Motor neuron (in vitro differentiated cells): ENCODE data around the gene TNFRSF12A. TPM values are rescaled to one million over a fixed set of nuclear protein-coding genes. Genes with fewer than 3 reads are reported as not detected.
"Not testable (repeated sequence)": the region's sequence is repeated elsewhere in the genome, so short reads cannot be mapped to it uniquely, and the experiment has no call there.

Experiments used
- ATAC-seq, 8 experiments: fragments of 200-7000 bp; cut with Tn5 transposase; replicated peaks in 6 of 8; 2 replicates each; pipeline ENCODE4 v1.8.0; 2021; ENCODE audit warnings: mild to moderate bottlenecking in 8 of 8, moderate library complexity in 8 of 8
- H3K27ac ChIP-seq, 2 donors: fragments of 250-450 bp; sonication (Bioruptor Pico); 2 replicates each; pipeline ENCODE4 v1.9.0; 2021; ENCODE audit warnings: antibody characterized with exemption in 2 of 2, mild to moderate bottlenecking in 2 of 2, moderate library complexity in 1 of 2
- H3K4me1 ChIP-seq, 2 donors: fragments of 250-450 bp; sonication (Bioruptor Pico); replicated peaks in 1 of 2; 2 replicates each; pipeline ENCODE4 v1.6.1; 2021; ENCODE audit warnings: antibody characterized with exemption in 2 of 2, mild to moderate bottlenecking in 2 of 2, moderate library complexity in 1 of 2
- H3K4me3 ChIP-seq, 5 donors: fragments of 250-450 bp; sonication (Bioruptor Pico); 2 replicates each; pipeline ENCODE4 v1.9.0; 2021; ENCODE audit warnings: antibody characterized with exemption in 5 of 5, mild to moderate bottlenecking in 5 of 5, moderate library complexity in 4 of 5
- WGBS, 10 experiments: fragments of 450-650 bp; shearing (Covaris generic); methylation state at CpG; one replicate each; pipeline ENCODE4 v1.0.0; 2022; 5-methylcytosine and 5-hydroxymethylcytosine counted together
- in situ Hi-C, 9 experiments: fragments of 400-800 bp; cut with MboI; loops; one replicate each; pipeline ENCODE4 v1.15.0; 2021; ENCODE audit warnings: low sequenced_read_pairs in 9 of 9, low pct_unique_long_range_greater_than_20kb in 2 of 9; ENCODE audit not compliant: unreplicated experiment in 9 of 9
- total RNA-seq, 8 experiments: library from RNA; unstranded; fragments of 300-600 nt; gene quantifications; 2 replicates each; pipeline versions ENCODE4 v1.2.3 to v1.2.4, GENCODE V29; 2022

Gene TNFRSF12A
- total RNA-seq, 8 experiments from 2014 or later = 4.3 to 144 (median 14.3) TPM

- ATAC-seq = no peak
- peaks cover 0 to 4% of the 10 kb centered on the region in 2 donors for H3K4me1 ChIP-seq
- H3K27ac ChIP-seq = no peak overlapping the region
- in situ Hi-C loops = no loop called here
- WGBS, 10 experiments = 69 to 87% (median 76%) methylated on average over 2 to 5 of the region's 9 CpGs; no CpG with 5 or more reads in 6 of the 10 experiments
- no peak overlapping the region for H3K4me3 ChIP-seq
These were observed 31.3 kb downstream of the TNFRSF12A start for GRCh38 chr16:3051494-3051893.

GRCh38 chr16:3052571-3053329 is 32.6 kb downstream of the TNFRSF12A start:
- no CpG with 5 or more reads among the region's 12 CpGs for WGBS, 10 experiments
- H3K4me1 ChIP-seq, H3K27ac ChIP-seq, H3K4me3 ChIP-seq, in situ Hi-C loops: not testable (repeated sequence)
- peak in 3 of 8 experiments; percentile 14 to 45 (median 27) for ATAC-seq

GRCh38 chr16:3053330-3053710 is 33.2 kb downstream of the TNFRSF12A start:
- WGBS, 10 experiments = no CpG with 5 or more reads among the region's 13 CpGs
- H3K4me1 ChIP-seq, H3K27ac ChIP-seq, ATAC-seq, in situ Hi-C loops, H3K4me3 ChIP-seq: not testable (repeated sequence)

GRCh38 chr16:3054965-3055733 is 35.0 kb downstream of the TNFRSF12A start:
- 68 to 92% (median 75%) methylated on average over 2 to 12 of the region's 17 CpGs; no CpG with 5 or more reads in 5 of the 10 experiments for WGBS, 10 experiments

GRCh38 chr16:3055734-3056115 is 35.6 kb downstream of the TNFRSF12A start:
- WGBS, 10 experiments = 40 to 67% (median 43%) methylated on average over 2 to 4 of the region's 9 CpGs; no CpG with 5 or more reads in 6 of the 10 experiments
- H3K4me1 ChIP-seq, H3K27ac ChIP-seq, in situ Hi-C loops, ATAC-seq, H3K4me3 ChIP-seq: not testable (repeated sequence)

More at GRCh38 chr16:3054965-3055733, 35.0 kb downstream of the TNFRSF12A start:
- Histone ChIP-seq H3K27ac (no peak overlapping the region), H3K4me3 (no peak overlapping the region), H3K4me1 (peaks cover 3 to 9% of the 10 kb centered on the region in 2 donors)
- in situ Hi-C loops = no loop called here
- ATAC-seq = no peak

- in situ Hi-C loops = no loop called here
These were observed 36.4 kb downstream of the TNFRSF12A start for GRCh38 chr16:3056336-3057180.

GRCh38 chr16:3057181-3058138 is 37.3 kb downstream of the TNFRSF12A start:
- Histone ChIP-seq H3K4me1 (peaks cover 3 to 9% of the 10 kb centered on the region in 2 donors), H3K4me3 (peak overlapping the region in 4 of 5 donors; percentile 88 to 93 (median 92)), H3K27ac (no peak overlapping the region)
- in situ Hi-C loops = no loop called here
- ATAC-seq = no peak
- whole genome bisulfite sequencing, 10 experiments = 60 to 100% (median 89%) methylated on average over 2 to 10 of the region's 22 CpGs; no CpG with 5 or more reads in 3 of the 10 experiments

More at GRCh38 chr16:3056336-3057180, 36.4 kb downstream of the TNFRSF12A start:
- 50 to 100% (median 80%) methylated on average over 1 to 6 of the region's 19 CpGs; no CpG with 5 or more reads in 1 of the 10 experiments for WGBS, 10 experiments
- H3K27ac ChIP-seq = no peak overlapping the region
- no peak for ATAC-seq
- peaks cover 3 to 9% of the 10 kb centered on the region in 2 donors for H3K4me1 ChIP-seq
- H3K4me3 ChIP-seq = no peak overlapping the region

GRCh38 chr16:3058139-3059030 is 38.2 kb downstream of the TNFRSF12A start:
- peak; percentile 12 to 70 (median 54) for ATAC-seq
- in situ Hi-C loops = no loop called here
- 80 to 100% (median 100%) methylated on average over 1 of the region's 77 CpGs; no CpG with 5 or more reads in 7 of the 10 experiments for WGBS, 10 experiments
- Histone ChIP-seq H3K4me3 (peak overlapping the region; percentile 86 to 93 (median 90)), H3K4me1 (peaks cover 3 to 9% of the 10 kb centered on the region in 2 donors), H3K27ac (peak overlapping the region in 1 of 2 donors; percentile 72)

- peak overlapping the region; percentile 86 to 93 (median 90) for H3K4me3 ChIP-seq
- in situ Hi-C loops = no loop called here
These were observed 39.0 kb downstream of the TNFRSF12A start for GRCh38 chr16:3059041-3059722.

GRCh38 chr16:3059723-3060242 is 39.6 kb downstream of the TNFRSF12A start:
- Histone ChIP-seq H3K4me3 (peak overlapping the region; percentile 86 to 93 (median 90)), H3K27ac (peak overlapping the region in 1 of 2 donors; percentile 66), H3K4me1 (peaks cover 3 to 9% of the 10 kb centered on the region in 2 donors)
- in situ Hi-C loops = no loop called here
- WGBS, 10 experiments = 20% methylated on average over 1 of the region's 9 CpGs; no CpG with 5 or more reads in 9 of the 10 experiments
- ATAC-seq = no peak

More at GRCh38 chr16:3059041-3059722, 39.0 kb downstream of the TNFRSF12A start:
- ATAC-seq = peak; percentile 82 to 93 (median 90)
- no CpG with 5 or more reads among the region's 67 CpGs for WGBS, 10 experiments
- Histone ChIP-seq H3K4me1 (peaks cover 3 to 9% of the 10 kb centered on the region in 2 donors), H3K27ac (peak overlapping the region; percentile 45 to 72)
